DND-41 (cell line): Measurements from ENCODE around the gene ANKRD11.
"Not testable (repeated sequence)": the region's sequence is repeated elsewhere in the genome, so short reads cannot be mapped to it uniquely, and the experiment has no call there.

ENCODE experiments used
- ATAC-seq: fragments of 200-7000 bp; cut with Tn5 transposase; 3 replicates; pipeline ENCODE4 v1.9.1; 2021; ENCODE audit warnings: low read depth; ENCODE audit not compliant: insufficient read depth
- DNase-seq: peaks from one replicate; pipeline ENCODE4 v3.0.0-alpha.2; 2020
- H2AFZ ChIP-seq: 2 replicates; pipeline ENCODE4 v1.6.0; 2012; ENCODE audit warnings: low read depth, low read length
- H3K27ac ChIP-seq: 2 replicates; pipeline ENCODE4 v1.5.1; 2012; ENCODE audit warnings: low read length, inconsistent platforms
- H3K27me3 ChIP-seq: fragments of 200-600 bp; sonication (generic); 2 replicates; pipeline ENCODE4 v1.6.0; 2012; ENCODE audit warnings: low read length, mild to moderate bottlenecking, inconsistent platforms; ENCODE audit not compliant: insufficient read depth, poor library complexity
- H3K36me3 ChIP-seq: 2 replicates; pipeline ENCODE4 v1.5.1; 2012; ENCODE audit warnings: low read length, inconsistent platforms; ENCODE audit not compliant: insufficient read depth
- H3K4me1 ChIP-seq: 2 replicates; pipeline ENCODE4 v1.5.1; 2012; ENCODE audit warnings: mild to moderate bottlenecking, low read length; ENCODE audit not compliant: insufficient read depth
- H3K4me2 ChIP-seq: 2 replicates; pipeline ENCODE4 v1.6.0; 2012; ENCODE audit warnings: mild to moderate bottlenecking, moderate library complexity, low read length, inconsistent platforms; ENCODE audit not compliant: insufficient read depth
- H3K4me3 ChIP-seq, 2 experiments: fragments of 200-600 bp in 1 of 2; shearing (Covaris generic) in 1 of 2; 2 replicates each; pipeline ENCODE4 v1.5.1; 2012 to 2016; ENCODE audit warnings: inconsistent platforms in 2 of 2, low read length in 2 of 2, mild to moderate bottlenecking in 2 of 2, low read depth in 1 of 2, moderate library complexity in 1 of 2
- H3K79me2 ChIP-seq: 2 replicates; pipeline ENCODE4 v1.6.0; 2012; ENCODE audit warnings: low read length, inconsistent platforms; ENCODE audit not compliant: insufficient read depth
- H3K9ac ChIP-seq: 2 replicates; pipeline ENCODE4 v1.6.0; 2012; ENCODE audit warnings: low read depth, mild to moderate bottlenecking, inconsistent platforms, low read length, moderate library complexity
- H3K9me3 ChIP-seq: 2 replicates; pipeline ENCODE4 v1.5.1; 2012; ENCODE audit warnings: low read length, moderate library complexity, mild to moderate bottlenecking, inconsistent platforms; ENCODE audit not compliant: insufficient read depth, severe bottlenecking
- H4K20me1 ChIP-seq: 2 replicates; pipeline ENCODE4 v1.6.0; 2012; ENCODE audit warnings: low read length; ENCODE audit not compliant: insufficient read depth
- EZH2 ChIP-seq: IDR thresholded peaks from 3 replicates; pipeline ENCODE4 v1.6.1; 2012; ENCODE audit warnings: borderline replicate concordance, low read depth, mild to moderate bottlenecking, moderate library complexity, low read length, inconsistent platforms; ENCODE audit not compliant: severe bottlenecking
- TF ChIP-seq, protein P1 (sequence below): IDR thresholded peaks from 2 replicates; pipeline ENCODE4 v1.5.1; 2012; ENCODE audit warnings: borderline replicate concordance, low read length, moderate library complexity, mild to moderate bottlenecking; ENCODE audit not compliant: poor library complexity, severe bottlenecking; ENCODE audit errors: extremely low read depth

ANKRD11 gene

DNA sequence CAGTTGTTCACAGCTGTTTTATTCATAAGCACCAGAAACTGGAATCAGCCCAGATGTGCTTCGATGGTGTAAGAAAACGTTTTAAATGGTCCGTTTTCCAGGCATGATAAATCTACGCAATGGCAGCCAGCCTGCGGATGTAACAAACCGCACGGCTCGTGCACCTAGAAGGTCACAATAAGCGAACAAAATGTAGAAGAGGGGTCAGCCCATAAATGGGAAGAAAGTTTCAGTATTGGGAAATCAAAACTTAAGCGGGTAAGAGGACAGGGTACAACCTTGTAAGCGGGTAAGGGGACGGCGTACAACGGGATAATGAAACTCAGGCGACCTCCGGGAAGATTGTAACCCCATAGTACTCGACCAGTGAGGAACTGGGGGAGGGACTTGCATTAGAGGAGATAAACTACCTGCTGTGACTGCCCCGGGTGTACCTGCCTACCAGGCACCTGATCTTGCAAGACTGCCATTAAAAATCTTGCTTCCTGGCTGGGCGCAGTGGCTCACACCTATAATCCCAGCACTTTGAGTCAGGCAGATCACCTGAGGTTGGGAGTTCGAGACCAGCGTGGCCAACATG lies 66.6 kb downstream of the ANKRD11 start:
- Histone ChIP-seq H3K79me2 (peaks cover 99% of the 10 kb centered on the region), H3K4me2 (no peak overlapping the region), H3K27me3 (no peaks in the 10 kb centered on the region), H3K4me1 (no peaks in the 10 kb centered on the region), H3K36me3 (peaks cover 69% of the 10 kb centered on the region), H2AFZ (no peak overlapping the region), H3K4me3 (no peak overlapping the region), H3K27ac (no peak overlapping the region), H3K9me3 (no peaks in the 10 kb centered on the region), H4K20me1 (peaks cover 97% of the 10 kb centered on the region), H3K9ac (no peak overlapping the region)
- ATAC-seq, result no peak
- TF ChIP-seq, protein P1, sequence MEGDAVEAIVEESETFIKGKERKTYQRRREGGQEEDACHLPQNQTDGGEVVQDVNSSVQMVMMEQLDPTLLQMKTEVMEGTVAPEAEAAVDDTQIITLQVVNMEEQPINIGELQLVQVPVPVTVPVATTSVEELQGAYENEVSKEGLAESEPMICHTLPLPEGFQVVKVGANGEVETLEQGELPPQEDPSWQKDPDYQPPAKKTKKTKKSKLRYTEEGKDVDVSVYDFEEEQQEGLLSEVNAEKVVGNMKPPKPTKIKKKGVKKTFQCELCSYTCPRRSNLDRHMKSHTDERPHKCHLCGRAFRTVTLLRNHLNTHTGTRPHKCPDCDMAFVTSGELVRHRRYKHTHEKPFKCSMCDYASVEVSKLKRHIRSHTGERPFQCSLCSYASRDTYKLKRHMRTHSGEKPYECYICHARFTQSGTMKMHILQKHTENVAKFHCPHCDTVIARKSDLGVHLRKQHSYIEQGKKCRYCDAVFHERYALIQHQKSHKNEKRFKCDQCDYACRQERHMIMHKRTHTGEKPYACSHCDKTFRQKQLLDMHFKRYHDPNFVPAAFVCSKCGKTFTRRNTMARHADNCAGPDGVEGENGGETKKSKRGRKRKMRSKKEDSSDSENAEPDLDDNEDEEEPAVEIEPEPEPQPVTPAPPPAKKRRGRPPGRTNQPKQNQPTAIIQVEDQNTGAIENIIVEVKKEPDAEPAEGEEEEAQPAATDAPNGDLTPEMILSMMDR, result no peak
- TF ChIP-seq EZH2, result no peak
- no peak for DNase-seq

DNA sequence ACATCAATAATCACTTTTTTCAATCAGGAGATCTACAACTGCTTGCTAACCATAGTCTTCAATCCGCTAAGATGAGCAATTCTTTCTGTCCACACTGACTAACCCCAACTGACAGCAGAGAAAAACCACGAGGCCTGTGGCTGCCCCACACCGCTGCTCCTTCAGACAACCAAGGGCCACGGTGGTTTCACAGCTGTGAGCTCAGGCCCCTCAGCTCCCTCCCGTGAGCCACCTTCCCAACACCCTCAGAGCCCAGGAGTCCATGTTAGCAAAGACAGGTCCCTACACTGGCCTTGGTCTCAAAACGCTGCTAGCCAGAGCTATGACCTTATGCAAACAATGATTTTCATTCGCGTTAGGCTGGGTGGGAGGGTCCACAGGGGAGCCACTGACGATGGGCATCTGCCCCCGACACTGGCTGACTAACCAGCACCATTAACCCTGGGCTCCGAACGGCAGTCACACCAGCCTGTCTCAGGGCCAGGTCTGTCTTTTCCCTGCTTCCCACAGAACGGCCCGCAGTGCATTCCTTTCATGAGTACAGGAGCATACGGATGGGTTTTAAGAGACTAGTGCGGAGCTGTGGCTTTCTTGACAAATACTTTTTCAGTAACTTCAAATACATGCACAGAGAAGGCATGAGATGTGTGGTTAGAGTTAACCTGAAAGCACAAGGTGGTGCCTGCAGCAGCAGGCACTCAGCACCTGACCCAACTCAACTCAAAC lies 67.3 kb downstream of the ANKRD11 start:
- DNase-seq (no peak), ATAC-seq (peak; percentile 52; the same call in 2 of the 3 replicates)
- TF ChIP-seq, protein P1, result no peak
- TF ChIP-seq EZH2, result no peak
- H3K36me3 ChIP-seq, result peaks cover 75% of the 10 kb centered on the region
- no peak overlapping the region for H3K9ac ChIP-seq
- H2AFZ ChIP-seq, result no peak overlapping the region
- peaks cover 97% of the 10 kb centered on the region for H4K20me1 ChIP-seq
- H3K4me2 ChIP-seq, result no peak overlapping the region
- no peak overlapping the region for H3K4me3 ChIP-seq
- H3K27me3 ChIP-seq, result no peaks in the 10 kb centered on the region
- peaks cover 99% of the 10 kb centered on the region for H3K79me2 ChIP-seq
- no peaks in the 10 kb centered on the region for H3K9me3 ChIP-seq
- H3K4me1 ChIP-seq, result no peaks in the 10 kb centered on the region
- no peak overlapping the region for H3K27ac ChIP-seq

GRCh38 chr16:89422527-89422904 lies 67.8 kb downstream of the ANKRD11 start:
- Histone ChIP-seq H3K4me2 (no peak overlapping the region), H3K27ac (no peak overlapping the region), H3K27me3 (no peaks in the 10 kb centered on the region), H2AFZ (no peak overlapping the region), H3K9ac (no peak overlapping the region), H3K79me2 (peaks cover 99% of the 10 kb centered on the region), H3K36me3 (peaks cover 80% of the 10 kb centered on the region), H4K20me1 (peaks cover 98% of the 10 kb centered on the region), H3K9me3 (no peaks in the 10 kb centered on the region), H3K4me3 (no peak overlapping the region), H3K4me1 (no peaks in the 10 kb centered on the region)
- no peak for ATAC-seq
- no peak for TF ChIP-seq EZH2
- TF ChIP-seq, protein P1, result no peak
- no peak for DNase-seq

- not testable (repeated sequence) for H3K4me3 ChIP-seq, DNase-seq, H3K4me2 ChIP-seq, H3K9ac ChIP-seq, H3K27ac ChIP-seq, H3K27me3 ChIP-seq, H3K9me3 ChIP-seq, ATAC-seq, H2AFZ ChIP-seq, H3K4me1 ChIP-seq
- peaks cover 99% of the 10 kb centered on the region for H3K79me2 ChIP-seq
- H3K36me3 ChIP-seq, result peaks cover 83% of the 10 kb centered on the region
- peaks cover 99% of the 10 kb centered on the region for H4K20me1 ChIP-seq
Measured at GRCh38 chr16:89421300-89421699, 69.1 kb downstream of the ANKRD11 start.
